Activated T-cell treated with anti-CD3 and anti-CD28 coated beads for 48 hours (primary cell): ENCODE results near the gene SULT1C4.
"Not testable (repeated sequence)": the region's sequence is repeated elsewhere in the genome, so short reads cannot be mapped to it uniquely, and the experiment has no call there.

Experiments
- DNase-seq: peaks from one replicate; pipeline ENCODE4 v3.0.0-alpha.2; 2020; ENCODE audit warnings: low read depth

SULT1C4 gene

DNA sequence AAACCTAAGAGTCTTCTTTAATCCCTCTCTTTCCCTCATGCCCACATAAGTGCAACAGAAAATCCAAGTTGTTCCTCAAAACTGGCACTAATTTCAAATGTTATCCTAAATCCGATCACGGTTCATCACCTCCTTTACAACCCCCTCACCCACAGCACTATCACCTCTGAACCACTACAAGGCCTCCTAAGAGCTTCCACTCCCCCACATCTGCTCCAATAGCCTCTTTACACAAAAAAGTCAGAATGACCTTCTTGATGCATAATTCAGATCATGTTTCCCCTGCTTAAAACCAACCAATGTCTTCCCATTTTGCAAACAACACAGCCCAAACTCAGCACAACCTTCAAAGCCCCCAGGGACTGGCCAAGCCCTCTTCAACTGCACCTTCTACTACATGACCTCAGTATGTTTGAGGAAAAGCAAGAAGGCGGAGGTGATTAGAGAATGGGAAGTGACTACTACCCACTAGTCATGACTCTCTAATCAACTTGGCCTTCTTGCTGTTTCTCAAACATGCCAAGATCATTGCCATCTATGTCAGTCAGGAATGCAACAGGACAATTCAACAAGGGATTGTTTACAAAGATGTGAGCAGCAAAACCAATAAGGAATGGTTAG lies 36.6 kb downstream of the SULT1C4 start:
- no peak for DNase-seq

DNA sequence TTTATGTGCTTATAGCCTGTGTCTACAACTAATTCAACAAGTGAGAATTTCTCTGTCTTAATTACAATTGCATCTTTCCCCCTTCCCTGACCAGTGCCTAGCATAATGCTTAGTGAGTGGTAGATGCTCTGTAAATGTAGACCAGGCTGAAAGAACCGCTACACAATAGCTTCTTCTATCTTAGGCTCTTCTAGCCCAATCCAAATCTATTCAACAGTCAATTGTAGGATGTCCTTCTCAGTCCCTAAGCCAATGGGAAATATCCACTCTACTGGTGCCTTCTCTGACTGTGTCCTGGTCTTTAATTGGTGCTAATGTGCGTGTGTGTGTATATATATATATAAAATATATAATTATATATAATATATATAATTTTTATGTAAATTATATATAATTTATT lies 37.2 kb downstream of the SULT1C4 start:
- no peak for DNase-seq

DNA sequence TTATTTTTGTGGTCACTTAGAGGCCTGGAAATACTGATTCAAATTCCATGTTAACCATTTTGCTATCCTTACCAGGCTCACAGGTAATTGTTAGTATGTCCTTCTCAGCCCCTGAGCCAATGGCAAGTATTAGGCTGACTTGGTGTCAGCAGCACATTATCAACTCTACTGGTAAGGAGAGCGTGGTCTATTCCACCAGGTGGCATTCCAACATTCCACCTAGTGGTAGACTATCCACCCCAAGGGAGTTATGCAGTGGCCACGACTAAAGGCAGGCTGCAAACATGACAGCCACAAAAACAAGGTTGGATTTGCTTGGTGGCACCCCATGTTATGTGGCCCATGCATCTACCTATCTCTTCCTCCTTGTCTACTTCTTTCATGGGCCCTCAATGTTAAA lies 39.5 kb downstream of the SULT1C4 start:
- DNase-seq, result no peak

DNA sequence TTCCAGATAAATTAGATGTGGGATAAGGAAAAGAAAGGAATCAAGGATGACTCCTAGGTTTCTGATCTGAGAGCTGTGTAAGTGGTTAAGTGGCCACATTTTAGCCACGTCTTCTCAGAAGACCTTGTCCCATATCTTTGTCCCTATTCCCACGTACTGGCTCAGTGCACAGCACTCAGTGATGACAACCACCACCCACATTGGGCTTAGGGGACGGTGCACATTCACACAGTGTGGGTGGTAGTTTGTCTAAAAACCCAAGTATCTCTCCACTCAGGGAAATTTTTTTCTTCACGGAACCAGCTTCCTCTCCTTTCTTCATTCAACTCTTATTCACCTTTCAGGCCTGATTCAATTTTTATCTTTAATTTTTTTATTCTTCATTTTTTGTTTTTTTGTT lies 40.7 kb downstream of the SULT1C4 start:
- DNase-seq, result no peak

DNA sequence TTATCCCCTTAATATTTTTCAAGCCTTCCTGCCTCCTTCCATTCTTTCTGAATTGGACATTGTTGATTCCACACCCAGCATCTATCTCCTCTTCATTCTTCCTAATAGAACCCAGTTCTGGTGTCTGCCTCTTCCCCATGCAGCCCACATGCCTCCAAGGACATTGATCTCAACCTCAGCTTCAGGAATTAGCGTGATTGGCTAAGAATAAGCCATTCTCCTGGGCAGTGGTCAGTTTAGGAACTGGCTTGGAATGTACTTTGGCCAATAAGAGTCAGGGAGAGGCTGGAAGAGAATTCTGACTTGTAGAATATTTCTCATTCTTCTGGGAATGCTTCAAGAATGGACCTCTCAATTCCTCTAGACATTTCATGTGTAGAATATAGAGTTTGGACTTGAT lies 45.3 kb downstream of the SULT1C4 start:
- DNase-seq, result no peak

DNA sequence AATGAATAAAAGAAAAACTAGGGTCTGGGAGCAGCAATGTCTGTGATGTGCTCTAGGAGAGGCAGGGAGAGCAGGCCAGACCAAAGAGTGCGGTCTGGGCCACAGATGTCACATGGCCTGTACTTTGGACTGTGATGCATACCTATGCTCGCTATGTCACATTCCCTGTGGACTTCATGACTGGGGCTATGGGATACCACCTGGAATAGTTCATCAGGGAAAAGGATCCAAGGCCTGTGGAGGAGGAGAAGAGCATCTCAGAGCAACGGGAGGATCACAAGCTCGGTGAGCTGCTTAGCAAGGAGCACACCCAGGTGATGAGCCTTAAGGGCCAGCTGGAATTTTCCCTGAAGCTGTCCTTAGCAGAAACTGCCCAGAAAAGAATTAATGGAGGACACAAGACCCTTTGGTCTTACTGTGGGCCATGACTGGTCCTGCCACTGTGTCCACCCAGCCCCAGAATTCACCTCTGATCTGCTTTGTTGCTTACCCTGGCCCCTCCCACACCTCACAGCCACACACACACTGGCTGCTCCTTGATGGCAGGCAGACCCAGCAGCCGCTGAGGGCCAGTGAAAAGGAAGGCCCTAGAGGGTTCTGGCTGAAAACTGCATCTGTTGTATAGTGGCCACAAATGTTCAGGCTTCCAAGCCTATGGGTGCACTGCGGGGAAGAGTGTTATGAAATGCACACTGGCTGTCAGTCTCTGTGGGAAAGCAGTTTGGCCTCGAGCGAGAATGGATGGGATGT lies 45.9 kb downstream of the SULT1C4 start:
- DNase-seq, result no peak

DNA sequence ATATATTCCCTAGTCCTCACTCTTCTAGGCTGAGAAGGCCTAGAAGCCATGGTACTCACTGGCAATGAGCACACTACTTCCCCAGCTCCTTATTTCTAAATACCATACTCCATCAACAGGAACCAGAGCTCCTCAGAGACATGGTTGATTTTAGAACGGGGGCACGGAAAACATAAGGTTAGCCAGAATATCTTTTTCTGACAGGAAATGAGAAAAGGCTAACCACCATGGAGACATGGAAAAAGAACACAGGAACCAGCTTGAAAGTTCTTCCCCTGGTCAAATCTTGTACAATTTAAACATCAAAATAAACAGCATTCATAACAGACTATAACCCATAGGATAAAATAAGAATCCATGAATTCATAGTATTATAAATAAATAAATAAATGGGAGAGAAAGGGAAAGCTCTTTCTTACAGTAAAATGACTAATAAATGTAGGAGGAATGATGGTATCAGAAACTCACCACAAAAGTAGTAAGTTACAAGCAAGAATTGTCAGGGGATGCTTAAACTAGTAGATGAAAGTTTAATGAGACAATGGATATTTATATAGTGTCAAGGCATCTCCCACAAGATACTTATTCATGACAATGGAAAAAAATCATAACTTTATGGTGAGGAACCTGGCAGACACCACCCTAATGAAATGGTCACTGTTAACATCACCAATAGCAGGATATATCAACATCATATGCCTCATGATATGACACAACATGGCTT lies 50.7 kb downstream of the SULT1C4 start:
- DNase-seq, result no peak

DNA sequence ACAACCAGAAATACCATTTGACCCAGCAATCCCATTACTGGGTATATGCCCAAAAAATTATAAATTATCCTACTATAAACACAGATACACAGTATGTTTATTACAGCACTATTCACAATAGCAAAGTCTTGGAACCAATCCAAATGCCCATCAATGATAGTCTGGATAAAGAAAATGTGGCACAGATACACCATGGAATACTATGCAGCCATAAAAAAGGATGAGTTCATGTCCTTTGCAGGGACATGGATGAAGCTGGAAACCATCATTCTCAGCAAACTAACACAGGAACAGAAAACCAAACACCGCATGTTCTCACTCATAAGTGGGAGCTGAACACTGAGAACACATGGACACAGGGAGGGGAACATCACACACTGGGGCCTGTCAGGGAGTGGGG lies 57.8 kb downstream of the SULT1C4 start:
- not testable (repeated sequence) for DNase-seq

DNA sequence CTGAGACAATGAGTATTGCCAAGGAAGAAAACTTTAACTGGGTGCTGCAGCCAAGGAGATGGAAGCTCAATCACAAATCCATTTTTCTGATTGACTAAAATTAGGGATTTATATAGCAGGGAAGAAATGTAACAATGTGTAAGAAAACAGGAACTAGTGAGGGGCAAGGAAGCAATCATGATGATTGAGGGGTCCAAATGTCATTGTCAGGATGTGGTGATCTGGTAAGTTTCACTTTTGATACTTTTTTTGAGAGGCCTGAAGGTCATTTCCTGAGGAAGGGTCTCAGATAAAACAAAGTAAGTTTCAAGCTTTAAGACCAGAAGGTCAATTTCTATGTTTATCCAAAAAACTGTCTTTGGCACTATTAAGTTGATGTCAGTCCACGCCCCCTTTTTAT lies 59.2 kb downstream of the SULT1C4 start:
- no peak for DNase-seq
